HCT116 (cell line): Measurements from ENCODE around the gene NCKAP5L. TPM values are rescaled to one million over a fixed set of nuclear protein-coding genes. Genes with fewer than 3 reads are reported as not detected.
A peak's percentile ranks its signal among the peaks of the same experiment; 100 is the strongest.
"Not testable (repeated sequence)": the region's sequence is repeated elsewhere in the genome, so short reads cannot be mapped to it uniquely, and the experiment has no call there.

ENCODE experiments used
- ATAC-seq: fragments of 200-7000 bp; cut with Tn5 transposase; 2 replicates; pipeline ENCODE4 v1.9.1; 2020; ENCODE audit warnings: mild to moderate bottlenecking, moderate library complexity
- BruUV-seq: library from RNA; stranded (reverse); fragments of 400-500 nt; replicated peaks from 2 replicates; lab custom pipeline; 2021; lab: Mats Ljungman, UMichigan
- CTCF ChIA-PET: fragments of 300-600 bp; sonication (Branson Sonifier 250); formaldehyde crosslinking; loops from one replicate; lab custom pipeline; 2021; ENCODE audit warnings: antibody characterized with exemption; lab: Charles Lee
- POLR2A ChIA-PET: fragments of 300-600, 350-600 bp; sonication (Branson Sonifier 250); formaldehyde crosslinking; loops from one replicate; lab custom pipeline; 2021; ENCODE audit warnings: antibody characterized with exemption; lab: Charles Lee
- RAD21 ChIA-PET, 2 experiments: fragments of 300-600 bp; sonication (Branson Sonifier 250); formaldehyde crosslinking; loops; one replicate each; lab custom pipeline; 2023; ENCODE audit warnings: low total read pairs in 2 of 2; ENCODE audit not compliant: uncharacterized antibody in 2 of 2, unreplicated experiment in 2 of 2, low non-redundant PET in 1 of 2; lab: Charles Lee
- DNase-seq: peaks from one replicate; pipeline ENCODE4 v3.0.0-alpha.2; 2010; ENCODE audit warnings: low read depth, low spot score
- H2AFZ ChIP-seq: fragments of 200-600 bp; shearing (Covaris generic), sonication (generic); 2 replicates; pipeline ENCODE4 v1.6.1; 2017; ENCODE audit warnings: low read depth, mixed run types, mixed read lengths, antibody characterized with exemption, low read length; ENCODE audit not compliant: poor library complexity, severe bottlenecking
- H3K27ac ChIP-seq: 2 replicates; pipeline ENCODE4 v1.5.1; 2012; ENCODE audit warnings: low read depth, low read length
- H3K27me3 ChIP-seq: fragments of 200-600 bp; sonication (generic); 2 replicates; pipeline ENCODE4 v1.6.1; 2016; ENCODE audit warnings: mixed run types, low read length, mixed read lengths; ENCODE audit not compliant: insufficient read depth
- H3K36me3 ChIP-seq, 2 experiments: fragments of 200-500 bp in 1 of 2; fragments of 200-600 bp in 1 of 2; sonication (Bioruptor generic) in 1 of 2; sonication (generic) in 1 of 2; 2 replicates each; pipeline versions ENCODE4 v1.5.1 to v1.6.1; 2014 to 2016; ENCODE audit warnings: low read length in 2 of 2, inconsistent platforms in 1 of 2, mixed read lengths in 1 of 2, mixed run types in 1 of 2; ENCODE audit not compliant: insufficient read depth in 2 of 2, control insufficient read depth in 1 of 2
- H3K4me1 ChIP-seq, 2 experiments: fragments of 200-600 bp in 1 of 2; sonication (generic) in 1 of 2; 2 replicates each; pipeline versions ENCODE4 v1.5.1 to v1.6.1; 2012 to 2017; ENCODE audit warnings: low read length in 2 of 2, inconsistent platforms in 1 of 2, mild to moderate bottlenecking in 1 of 2, mixed read lengths in 1 of 2, mixed run types in 1 of 2, moderate library complexity in 1 of 2; ENCODE audit not compliant: insufficient read depth in 2 of 2, control insufficient read depth in 1 of 2
- H3K4me2 ChIP-seq: fragments of 200-600 bp; sonication (generic); 2 replicates; pipeline ENCODE4 v1.6.1; 2017; ENCODE audit warnings: mixed run types, low read length, mixed read lengths
- H3K4me3 ChIP-seq, 2 experiments: fragments of 200-600 bp in 1 of 2; sonication (generic) in 1 of 2; replicated peaks in 1 of 2; 2 replicates each; pipeline ENCODE4 v1.5.1; 2011 to 2016; ENCODE audit warnings: low read length in 2 of 2, control low read depth in 1 of 2, low read depth in 1 of 2, mild to moderate bottlenecking in 1 of 2, mixed read lengths in 1 of 2, mixed run types in 1 of 2
- H3K79me2 ChIP-seq: fragments of 200-600 bp; sonication (generic); 2 replicates; pipeline ENCODE4 v1.6.1; 2017; ENCODE audit warnings: mild to moderate bottlenecking, mixed run types, low read length, moderate library complexity, mixed read lengths; ENCODE audit not compliant: insufficient read depth
- H3K9ac ChIP-seq: fragments of 200-600 bp; sonication (generic); 2 replicates; pipeline ENCODE4 v1.6.1; 2016; ENCODE audit warnings: low read length, mixed read lengths
- H3K9me2 ChIP-seq: fragments of 200-600 bp; sonication (generic), shearing (Covaris generic); 2 replicates; pipeline ENCODE4 v1.6.1; 2017; ENCODE audit warnings: mixed run types, mild to moderate bottlenecking, moderate library complexity; ENCODE audit not compliant: insufficient read depth
- H3K9me3 ChIP-seq, 2 experiments: fragments of 200-500 bp in 1 of 2; fragments of 200-600 bp in 1 of 2; sonication (Bioruptor generic) in 1 of 2; sonication (generic) in 1 of 2; 2 replicates each; pipeline ENCODE4 v1.6.1; 2014 to 2017; ENCODE audit warnings: low read length in 2 of 2, mixed read lengths in 2 of 2, inconsistent platforms in 1 of 2, low read depth in 1 of 2, mild to moderate bottlenecking in 1 of 2, mixed run types in 1 of 2, moderate library complexity in 1 of 2; ENCODE audit not compliant: control insufficient read depth in 1 of 2, insufficient read depth in 1 of 2
- H4K20me1 ChIP-seq: fragments of 200-600 bp; sonication (generic), shearing (Covaris generic); 2 replicates; pipeline ENCODE4 v1.6.1; 2017; ENCODE audit warnings: mixed run types, mild to moderate bottlenecking, moderate library complexity; ENCODE audit not compliant: insufficient read depth
- CEBPB ChIP-seq: IDR thresholded peaks from 2 replicates; pipeline ENCODE4 v1.6.1; 2012; ENCODE audit warnings: low read depth
- EZH2 ChIP-seq: fragments of 200-600 bp; sonication (generic); IDR thresholded peaks from 2 replicates; pipeline ENCODE4 v1.6.1; 2017; ENCODE audit warnings: antibody characterized with exemption, mixed run types
- FOSL1 ChIP-seq: IDR thresholded peaks from 2 replicates; pipeline ENCODE4 v1.6.1; 2012; ENCODE audit warnings: low read depth
- JUND ChIP-seq: IDR thresholded peaks from 2 replicates; pipeline ENCODE4 v1.6.1; 2012
- MAX ChIP-seq: IDR thresholded peaks from 2 replicates; pipeline ENCODE4 v1.6.1; 2012
- POLR2A ChIP-seq: IDR thresholded peaks from 2 replicates; pipeline ENCODE4 v1.7.0; 2011; ENCODE audit warnings: borderline replicate concordance; ENCODE audit not compliant: insufficient read depth, insufficient read length; ENCODE audit errors: extremely low read depth
- POLR2AphosphoS5 ChIP-seq: IDR thresholded peaks from 2 replicates; pipeline ENCODE4 v1.6.1; 2011; ENCODE audit warnings: mild to moderate bottlenecking, low read depth, low read length, moderate library complexity
- SIN3A ChIP-seq: IDR thresholded peaks from 2 replicates; pipeline ENCODE4 v1.6.1; 2012; ENCODE audit warnings: low read depth
- SRF ChIP-seq: IDR thresholded peaks from 2 replicates; pipeline ENCODE4 v1.6.1; 2012; ENCODE audit warnings: low read depth
- ZBTB33 ChIP-seq: IDR thresholded peaks from 2 replicates; pipeline ENCODE4 v1.6.1; 2011; ENCODE audit warnings: mild to moderate bottlenecking, low read length, moderate library complexity; ENCODE audit not compliant: insufficient replicate concordance; ENCODE audit errors: extremely low read depth
- ZFX ChIP-seq: fragments of 450-650 bp; IDR thresholded peaks from 2 replicates; pipeline ENCODE4 v1.6.1; 2017
- ZNF274 ChIP-seq: fragments of 200-500 bp; sonication (Bioruptor generic); IDR thresholded peaks from 2 replicates; pipeline ENCODE4 v1.6.1; 2014; ENCODE audit warnings: mild to moderate bottlenecking, low read depth, low read length, inconsistent platforms
- intact Hi-C: fragments of 100-400 bp; cut with micrococcal nuclease; formaldehyde crosslinking; loops from 2 replicates; pipeline ENCODE4 v1.10.0; 2022
- total RNA-seq: library from RNA; stranded (reverse); gene quantifications from one replicate; pipeline ENCODE4 v1.2.1, GENCODE V29; 2021; ENCODE audit not compliant: unreplicated experiment

The NCKAP5L gene
- total RNA-seq, 1 experiment from 2014 or later, result 12.1 TPM

GRCh38 chr12:49872781-49873181, 44.6 kb upstream of the NCKAP5L start:
- no peak overlapping the region for H3K4me3 ChIP-seq
- H4K20me1 ChIP-seq, result no peaks in the 10 kb centered on the region
- no peak overlapping the region for H3K9ac ChIP-seq
- ChIA-PET RAD21 (no interaction called here), POLR2A (no interaction called here), CTCF (no interaction called here)
- no peak overlapping the region for H3K4me2 ChIP-seq
- no peaks in the 10 kb centered on the region for H3K4me1 ChIP-seq
- intact Hi-C loops, result no loop called here
- H3K9me3 ChIP-seq, result peaks cover 0 to 2% of the 10 kb centered on the region in 2 experiments; a peak in 1 of 4 replicates
- no peak overlapping the region for H2AFZ ChIP-seq
- H3K9me2 ChIP-seq, result no peaks in the 10 kb centered on the region
- TF ChIP-seq SRF, result no peak
- no peaks in the 10 kb centered on the region for H3K79me2 ChIP-seq
- ATAC-seq (peak; percentile 32; the same call in 1 of the 2 replicates), DNase-seq (no peak)
- H3K27ac ChIP-seq, result no peak overlapping the region
- no peaks in the 10 kb centered on the region for H3K27me3 ChIP-seq
- no TSS peak for BruUV-seq
- no peaks in the 10 kb centered on the region for H3K36me3 ChIP-seq

- H3K9me3 ChIP-seq, result no peaks in the 10 kb centered on the region
- H3K79me2 ChIP-seq, result no peaks in the 10 kb centered on the region
- RAD21 ChIA-PET, result no interaction called here
- TF ChIP-seq EZH2 (no peak), POLR2A (no peak), SIN3A (no peak), CEBPB (no peak), POLR2AphosphoS5 (no peak), ZFX (no peak), JUND (no peak), MAX (no peak), ZBTB33 (no peak), ZNF274 (no peak), FOSL1 (no peak)
- intact Hi-C loops, result no loop called here
- CTCF ChIA-PET, result no interaction called here
- H3K4me2 ChIP-seq, result no peak overlapping the region
- DNase-seq (no peak), ATAC-seq (no peak)
- no peak overlapping the region for H2AFZ ChIP-seq
- H3K27ac ChIP-seq, result no peak overlapping the region
- no peaks in the 10 kb centered on the region for H3K9me2 ChIP-seq
- no peaks in the 10 kb centered on the region for H4K20me1 ChIP-seq
- H3K4me1 ChIP-seq, result peaks cover 0 to 4% of the 10 kb centered on the region in 2 experiments; a peak in 1 of 4 replicates
- POLR2A ChIA-PET, result no interaction called here
- H3K27me3 ChIP-seq, result no peaks in the 10 kb centered on the region
- no TSS peak for BruUV-seq
- H3K36me3 ChIP-seq, result no peaks in the 10 kb centered on the region
- H3K9ac ChIP-seq, result no peak overlapping the region
- H3K4me3 ChIP-seq, result no peak overlapping the region
Observed at GRCh38 chr12:49872381-49872780, 44.2 kb upstream of the NCKAP5L start.

GRCh38 chr12:49871811-49872251, 43.6 kb upstream of the NCKAP5L start:
- DNase-seq, POLR2A ChIA-PET, intact Hi-C loops, H3K36me3 ChIP-seq, BruUV-seq, H3K4me3 ChIP-seq, H3K9me3 ChIP-seq, ATAC-seq, H4K20me1 ChIP-seq, H3K27ac ChIP-seq, CTCF ChIA-PET, H3K27me3 ChIP-seq, H3K4me2 ChIP-seq, H3K4me1 ChIP-seq, H3K9me2 ChIP-seq, RAD21 ChIA-PET, H3K9ac ChIP-seq, H3K79me2 ChIP-seq, H2AFZ ChIP-seq: not testable (repeated sequence)
